Vein endothelial cell (primary cell): ENCODE results near the gene FIGNL1. TPM values are rescaled to one million over a fixed set of nuclear protein-coding genes. Genes with fewer than 3 reads are reported as not detected.

Experiments
- small RNA-seq: library from RNA; depleted of rRNA; stranded (forward); fragments of <200 nt; gene quantifications from one replicate; pipeline ENCODE3, GENCODE V24; 2012
- total RNA-seq: library from RNA; depleted of rRNA; stranded (reverse); fragments of >200 nt; gene quantifications from 2 replicates; pipeline ENCODE4 v1.2.3, GENCODE V29; 2012

The FIGNL1 gene, protein sequence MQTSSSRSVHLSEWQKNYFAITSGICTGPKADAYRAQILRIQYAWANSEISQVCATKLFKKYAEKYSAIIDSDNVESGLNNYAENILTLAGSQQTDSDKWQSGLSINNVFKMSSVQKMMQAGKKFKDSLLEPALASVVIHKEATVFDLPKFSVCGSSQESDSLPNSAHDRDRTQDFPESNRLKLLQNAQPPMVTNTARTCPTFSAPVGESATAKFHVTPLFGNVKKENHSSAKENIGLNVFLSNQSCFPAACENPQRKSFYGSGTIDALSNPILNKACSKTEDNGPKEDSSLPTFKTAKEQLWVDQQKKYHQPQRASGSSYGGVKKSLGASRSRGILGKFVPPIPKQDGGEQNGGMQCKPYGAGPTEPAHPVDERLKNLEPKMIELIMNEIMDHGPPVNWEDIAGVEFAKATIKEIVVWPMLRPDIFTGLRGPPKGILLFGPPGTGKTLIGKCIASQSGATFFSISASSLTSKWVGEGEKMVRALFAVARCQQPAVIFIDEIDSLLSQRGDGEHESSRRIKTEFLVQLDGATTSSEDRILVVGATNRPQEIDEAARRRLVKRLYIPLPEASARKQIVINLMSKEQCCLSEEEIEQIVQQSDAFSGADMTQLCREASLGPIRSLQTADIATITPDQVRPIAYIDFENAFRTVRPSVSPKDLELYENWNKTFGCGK
- 28.4 and 53.9 TPM in 2 replicates for total RNA-seq

GRCh38 chr7:50449881-50450589, at the start of gene FIGNL1:
FIGNL1 (minus strand) TSS chr7:50450350; CDS start chr7:50447287, 3,063 bp downstream.

Small RNAs within 50 kb of the gene (small RNA-seq; reads per million reads assigned to genes)
- gene RNU6-1091P = not detected

Other genes starting within 250 kb of the FIGNL1 start
- gene IKZF1, start 145.6 kb downstream of the FIGNL1 start, total RNA-seq = not detected in 2 replicates
- not detected in 2 replicates for gene DDC, start 115.1 kb upstream of the FIGNL1 start, total RNA-seq